HL-60/S4 treated with phorbol 12-myristate 13-acetate at 8.2 ng/mL for 4 days and 3 days (cell line): ENCODE results near the gene LCLAT1.

Experiments used
- in situ Hi-C: fragments of 300-500 bp; cut with MboI; formaldehyde crosslinking; loops from 2 replicates; pipeline ENCODE4 v1.15.0; 2022; ENCODE audit warnings: low sequenced_read_pairs

The LCLAT1 gene

GRCh38 chr2:30422444-30423040 is 24.5 kb upstream of the LCLAT1 start:
- in situ Hi-C loops, result no loop called here

- in situ Hi-C loops, result no loop called here
Observed at GRCh38 chr2:30424231-30424630, 22.8 kb upstream of the LCLAT1 start.

GRCh38 chr2:30425326-30425725 is 21.7 kb upstream of the LCLAT1 start:
- in situ Hi-C loops, result no loop called here

- in situ Hi-C loops, result no loop called here
Observed at GRCh38 chr2:30427606-30428347, 19.3 kb upstream of the LCLAT1 start.

- in situ Hi-C loops, result no loop called here
Observed at GRCh38 chr2:30428348-30428662, 18.7 kb upstream of the LCLAT1 start.

GRCh38 chr2:30428827-30429461 is 18.1 kb upstream of the LCLAT1 start:
- in situ Hi-C loops, result no loop called here

- in situ Hi-C loops, result no loop called here
Observed at GRCh38 chr2:30433541-30434299, 13.3 kb upstream of the LCLAT1 start.

GRCh38 chr2:30434708-30435107 is 12.3 kb upstream of the LCLAT1 start:
- in situ Hi-C loops, result no loop called here

- in situ Hi-C loops, result no loop called here
Observed at GRCh38 chr2:30436859-30437435, 10.1 kb upstream of the LCLAT1 start.

- in situ Hi-C loops, result no loop called here
Observed at GRCh38 chr2:30437809-30438548, 9.1 kb upstream of the LCLAT1 start.

GRCh38 chr2:30439296-30439695 is 7.8 kb upstream of the LCLAT1 start:
- in situ Hi-C loops, result no loop called here

GRCh38 chr2:30439879-30440278 is 7.2 kb upstream of the LCLAT1 start:
- in situ Hi-C loops, result no loop called here

- in situ Hi-C loops, result no loop called here
Observed at GRCh38 chr2:30441023-30441422, 6.0 kb upstream of the LCLAT1 start.

- in situ Hi-C loops, result no loop called here
Observed at GRCh38 chr2:30443081-30443480, 4.0 kb upstream of the LCLAT1 start.

GRCh38 chr2:30444273-30444672 is 2.8 kb upstream of the LCLAT1 start:
- in situ Hi-C loops, result no loop called here

GRCh38 chr2:30445266-30445821 is 1.7 kb upstream of the LCLAT1 start:
- in situ Hi-C loops, result no loop called here

- in situ Hi-C loops, result no loop called here
Observed at GRCh38 chr2:30446602-30447148, 371 bp upstream of the LCLAT1 start.

- in situ Hi-C loops, result no loop called here
Observed at GRCh38 chr2:30448308-30448707, 1.3 kb downstream of the LCLAT1 start.

- in situ Hi-C loops, result no loop called here
Observed at GRCh38 chr2:30448866-30449265, 1.8 kb downstream of the LCLAT1 start.

- in situ Hi-C loops, result no loop called here
Observed at GRCh38 chr2:30450025-30450424, 3.0 kb downstream of the LCLAT1 start.
